IMR-90 (cell line): ENCODE measurements around the gene MLYCD. TPM values are rescaled to one million over a fixed set of nuclear protein-coding genes. Genes with fewer than 3 reads are reported as not detected.

ENCODE experiments used
- ATAC-seq: fragments of 200-7000 bp; cut with Tn5 transposase; 2 replicates; pipeline ENCODE4 v1.9.1; 2020; ENCODE audit warnings: low read depth, mild to moderate bottlenecking, moderate library complexity
- BruUV-seq: library from RNA; stranded (reverse); fragments of 400-500 nt; replicated peaks from 2 replicates; lab custom pipeline; 2021; lab: Mats Ljungman, UMichigan
- CTCF ChIA-PET: fragments of 300-600 bp; formaldehyde crosslinking; extraction: SDS; loops from one replicate; lab custom pipeline; 2021; ENCODE audit warnings: antibody characterized with exemption; lab: Yijun Ruan, JAX
- POLR2A ChIA-PET: fragments of 300-600 bp; sonication (Branson Sonifier 250); formaldehyde crosslinking; loops from one replicate; lab custom pipeline; 2022; ENCODE audit warnings: antibody characterized with exemption; ENCODE audit not compliant: unreplicated experiment; lab: Charles Lee
- DNase-seq: peaks from one replicate; pipeline ENCODE4 v3.0.0; 2013
- H2AFZ ChIP-seq: replicated peaks from 2 replicates; pipeline ENCODE3; 2013; ENCODE audit warnings: low read length, mild to moderate bottlenecking; ENCODE audit not compliant: poor library complexity
- H2AK5ac ChIP-seq: 2 replicates; pipeline ENCODE4 v1.6.1; 2013; ENCODE audit warnings: low read depth, low read length, inconsistent platforms
- H2AK9ac ChIP-seq: replicated peaks from 2 replicates; pipeline ENCODE3; 2013; ENCODE audit warnings: mild to moderate bottlenecking, low read depth, low read length, moderate library complexity; ENCODE audit not compliant: poor library complexity
- H2BK120ac ChIP-seq: 2 replicates; pipeline ENCODE4 v1.6.1; 2013; ENCODE audit warnings: low read depth, low read length, inconsistent platforms
- H2BK15ac ChIP-seq: 3 replicates; pipeline ENCODE4 v1.6.1; 2013; ENCODE audit warnings: low read depth, low read length, inconsistent platforms
- H2BK20ac ChIP-seq: 2 replicates; pipeline ENCODE4 v1.6.1; 2013; ENCODE audit warnings: low read depth, mild to moderate bottlenecking, inconsistent platforms, low read length, moderate library complexity
- H2BK5ac ChIP-seq: 2 replicates; pipeline ENCODE4 v1.6.1; 2013; ENCODE audit warnings: mild to moderate bottlenecking, low read depth, low read length, inconsistent platforms; ENCODE audit not compliant: poor library complexity, severe bottlenecking
- H3K14ac ChIP-seq: replicated peaks from 2 replicates; pipeline ENCODE4 v1.6.1; 2013; ENCODE audit warnings: low read depth, low read length, inconsistent platforms
- H3K18ac ChIP-seq: 2 replicates; pipeline ENCODE4 v1.6.1; 2013; ENCODE audit warnings: low read depth, low read length, control low read depth
- H3K23ac ChIP-seq: 2 replicates; pipeline ENCODE4 v1.6.1; 2013; ENCODE audit warnings: low read depth, low read length, inconsistent platforms
- H3K27ac ChIP-seq: 2 replicates; pipeline ENCODE4 v1.5.1; 2013; ENCODE audit warnings: mild to moderate bottlenecking, control low read depth, low read length; ENCODE audit not compliant: insufficient read depth
- H3K27me3 ChIP-seq: 2 replicates; pipeline ENCODE4 v1.6.1; 2013; ENCODE audit warnings: low read length; ENCODE audit not compliant: control insufficient read depth, insufficient read depth
- H3K36me3 ChIP-seq: 2 replicates; pipeline ENCODE4 v1.6.1; 2013; ENCODE audit warnings: low read length, mixed read lengths; ENCODE audit not compliant: control insufficient read depth, insufficient read depth
- H3K4ac ChIP-seq: 2 replicates; pipeline ENCODE4 v1.6.1; 2013; ENCODE audit warnings: low read depth, low read length, inconsistent platforms
- H3K4me1 ChIP-seq: 2 replicates; pipeline ENCODE4 v1.6.1; 2013; ENCODE audit warnings: low read length, mixed read lengths; ENCODE audit not compliant: control insufficient read depth, insufficient read depth
- H3K4me2 ChIP-seq: 2 replicates; pipeline ENCODE4 v1.6.1; 2013; ENCODE audit warnings: low read depth, mild to moderate bottlenecking, control low read depth, low read length, moderate library complexity
- H3K4me3 ChIP-seq: 2 replicates; pipeline ENCODE4 v1.5.1; 2013; ENCODE audit warnings: low read depth, mild to moderate bottlenecking, control low read depth, low read length, moderate library complexity; ENCODE audit not compliant: insufficient read depth
- H3K56ac ChIP-seq: 2 replicates; pipeline ENCODE4 v1.6.1; 2013; ENCODE audit warnings: low read length, inconsistent platforms; ENCODE audit not compliant: insufficient read depth; ENCODE audit errors: extremely low read depth
- H3K79me1 ChIP-seq, 2 experiments: 2 replicates each; pipeline ENCODE4 v1.6.1; 2013; ENCODE audit warnings: low read length in 2 of 2, inconsistent platforms in 1 of 2, low read depth in 1 of 2
- H3K9ac ChIP-seq: 2 replicates; pipeline ENCODE4 v1.6.1; 2013; ENCODE audit warnings: low read depth, low read length, control low read depth
- H3K9me1 ChIP-seq: 2 replicates; pipeline ENCODE4 v1.6.1; 2013; ENCODE audit warnings: low read length, inconsistent platforms; ENCODE audit not compliant: insufficient read depth
- H3K9me3 ChIP-seq: 2 replicates; pipeline ENCODE4 v1.6.1; 2013; ENCODE audit warnings: low read length; ENCODE audit not compliant: control insufficient read depth, insufficient read depth
- H4K20me1 ChIP-seq: 2 replicates; pipeline ENCODE4 v1.6.1; 2013; ENCODE audit warnings: low read length, inconsistent platforms; ENCODE audit not compliant: insufficient read depth
- H4K5ac ChIP-seq: 2 replicates; pipeline ENCODE4 v1.6.1; 2013; ENCODE audit warnings: mild to moderate bottlenecking, low read depth, low read length, control low read depth
- H4K8ac ChIP-seq, 2 experiments: 2 replicates each; pipeline ENCODE4 v1.6.1; 2013; ENCODE audit warnings: low read depth in 2 of 2, low read length in 2 of 2, control low read depth in 1 of 2, inconsistent platforms in 1 of 2
- H4K91ac ChIP-seq: 2 replicates; pipeline ENCODE4 v1.6.1; 2013; ENCODE audit warnings: low read depth, low read length, inconsistent platforms; ENCODE audit not compliant: insufficient read depth
- CHD1 ChIP-seq: IDR thresholded peaks from 2 replicates; pipeline ENCODE4 v1.6.1; 2012; ENCODE audit warnings: low read depth, low read length, improper control_type of control experiment
- FOS ChIP-seq: fragments of 150-350 bp; IDR thresholded peaks from 2 replicates; pipeline ENCODE4 v1.6.1; 2016; ENCODE audit warnings: low read depth, low read length
- MAFK ChIP-seq: IDR thresholded peaks from 2 replicates; pipeline ENCODE4 v1.6.1; 2012; ENCODE audit warnings: low read depth, low read length, improper control_type of control experiment
- MXI1 ChIP-seq: IDR thresholded peaks from 2 replicates; pipeline ENCODE4 v1.6.1; 2012; ENCODE audit warnings: low read depth, mild to moderate bottlenecking, low read length, moderate library complexity, borderline replicate concordance
- NFE2L2 ChIP-seq: fragments of 150-350 bp; IDR thresholded peaks from 2 replicates; pipeline ENCODE4 v1.6.1; 2016; ENCODE audit warnings: low read depth, mild to moderate bottlenecking, low read length
- RAD21 ChIP-seq: IDR thresholded peaks from 2 replicates; pipeline ENCODE4 v1.6.1; 2012; ENCODE audit warnings: low read length, improper control_type of control experiment
- SMC3 ChIP-seq: fragments of 150-350 bp; IDR thresholded peaks from 2 replicates; pipeline ENCODE4 v1.6.1; 2016; ENCODE audit warnings: low read depth, mild to moderate bottlenecking, antibody characterized with exemption, low read length, moderate library complexity
- USF2 ChIP-seq: fragments of 150-350 bp; IDR thresholded peaks from 2 replicates; pipeline ENCODE4 v1.6.1; 2017; ENCODE audit warnings: mild to moderate bottlenecking, antibody characterized with exemption, low read length, low read depth
- WGBS, 2 experiments: methylation state at CpG; one replicate each; pipeline versions ENCODE4 v1.1.5 to v1.1.7; 2013; ENCODE audit warnings: missing lambda C conversion rate in 2 of 2; ENCODE audit not compliant: insufficient read length in 1 of 2; ENCODE audit errors: extremely low coverage in 2 of 2; 5-methylcytosine and 5-hydroxymethylcytosine counted together
- dilution Hi-C: fragments of 300-500 bp; cut with HindIII; formaldehyde crosslinking; loops from one replicate; pipeline ENCODE4 v1.14.3; 2018; ENCODE audit warnings: low sequenced_read_pairs; ENCODE audit not compliant: unreplicated experiment
- in situ Hi-C: fragments of 300-500 bp; cut with MboI; formaldehyde crosslinking; loops from 3 replicates; pipeline ENCODE4 v1.14.3; 2019; ENCODE audit warnings: low sequenced_read_pairs, inconsistent platforms, mixed read lengths
- intact Hi-C: fragments of 100-400 bp; cut with micrococcal nuclease; formaldehyde crosslinking; loops from 2 replicates; pipeline ENCODE4 v1.10.0; 2022
- polyA plus RNA-seq, 3 experiments: library from polyadenylated mRNA; depleted of rRNA; stranded (reverse); fragments of >200 nt; gene quantifications; 2 replicates each; pipeline ENCODE4 v1.2.3, GENCODE V29; 2012; ENCODE audit warnings: low replicate concordance in 1 of 3
- total RNA-seq: library from RNA; depleted of rRNA; stranded (reverse); fragments of >200 nt; gene quantifications from 2 replicates; pipeline ENCODE4 v1.2.3, GENCODE V29; 2012
- TF ChIP-seq, protein P1 (sequence below): fragments of 150-350 bp; IDR thresholded peaks from 2 replicates; pipeline ENCODE4 v1.6.1; 2016; ENCODE audit warnings: low read depth, mild to moderate bottlenecking, low read length, moderate library complexity, borderline replicate concordance

The MLYCD gene
- total and polyA plus RNA-seq, 2 of the 4 experiments (the other 2 are of a cell fraction) = 1.9 to 2.7 TPM

DNA sequence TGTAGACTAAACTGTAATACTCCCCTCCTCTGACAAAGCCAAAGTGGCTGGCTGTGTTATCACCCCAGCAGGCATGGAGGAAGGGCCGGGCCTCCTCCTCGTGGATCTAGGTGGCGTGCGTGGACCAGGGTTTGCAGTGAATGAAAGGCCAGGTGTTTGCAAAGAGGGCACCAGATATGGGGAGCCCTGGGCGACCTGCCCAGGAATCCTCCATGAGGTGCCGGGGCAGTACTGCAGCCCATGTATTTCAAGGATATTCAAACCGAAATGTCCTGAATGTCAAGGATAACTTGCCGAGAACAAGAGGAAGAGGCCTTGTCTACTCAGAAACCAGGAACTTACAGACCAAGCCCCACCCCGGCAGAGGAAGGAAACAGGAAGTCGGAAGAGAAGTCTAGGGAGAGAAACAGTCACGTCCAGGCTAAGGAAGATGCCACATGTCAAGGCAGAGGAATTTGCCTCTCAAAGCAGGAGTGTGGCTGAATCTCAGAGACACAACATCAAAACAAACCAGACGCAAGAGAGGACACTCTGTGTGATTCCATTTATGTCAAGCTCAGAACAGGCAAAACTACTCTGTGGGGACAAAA is 40.4 kb downstream of the MLYCD start:
- ChIA-PET CTCF (no interaction called here), POLR2A (no interaction called here)
- peak overlapping the region; percentile 49 for H2AFZ ChIP-seq
- no peaks in the 10 kb centered on the region for H3K9me3 ChIP-seq
- no peak overlapping the region for H4K91ac ChIP-seq
- H3K27ac ChIP-seq = no peak overlapping the region
- 83% methylated on average over 4 of the region's 12 CpGs; no CpG with 5 or more reads in 1 of the 2 experiments for WGBS, 2 experiments
- no peak overlapping the region for H3K4ac ChIP-seq
- H2BK20ac ChIP-seq = no peak overlapping the region
- H3K36me3 ChIP-seq = no peaks in the 10 kb centered on the region
- no TSS peak for BruUV-seq
- H3K79me1 ChIP-seq = no peaks in the 10 kb centered on the region
- TF ChIP-seq MXI1 = no peak
- no peak for TF ChIP-seq NFE2L2
- TF ChIP-seq CHD1 = no peak
- TF ChIP-seq SMC3 = no peak
- TF ChIP-seq, protein P1, sequence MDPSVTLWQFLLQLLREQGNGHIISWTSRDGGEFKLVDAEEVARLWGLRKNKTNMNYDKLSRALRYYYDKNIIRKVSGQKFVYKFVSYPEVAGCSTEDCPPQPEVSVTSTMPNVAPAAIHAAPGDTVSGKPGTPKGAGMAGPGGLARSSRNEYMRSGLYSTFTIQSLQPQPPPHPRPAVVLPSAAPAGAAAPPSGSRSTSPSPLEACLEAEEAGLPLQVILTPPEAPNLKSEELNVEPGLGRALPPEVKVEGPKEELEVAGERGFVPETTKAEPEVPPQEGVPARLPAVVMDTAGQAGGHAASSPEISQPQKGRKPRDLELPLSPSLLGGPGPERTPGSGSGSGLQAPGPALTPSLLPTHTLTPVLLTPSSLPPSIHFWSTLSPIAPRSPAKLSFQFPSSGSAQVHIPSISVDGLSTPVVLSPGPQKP = no peak
- TF ChIP-seq USF2 = no peak
- TF ChIP-seq RAD21 = no peak
- TF ChIP-seq FOS = no peak
- no peak for TF ChIP-seq MAFK
- DNase-seq (no peak), ATAC-seq (no peak)
- H3K27me3 ChIP-seq = no peaks in the 10 kb centered on the region; the same call in 1 of the 2 replicates
- no peak overlapping the region for H3K4me3 ChIP-seq
- H3K4me1 ChIP-seq = no peaks in the 10 kb centered on the region
- in situ Hi-C loops = no loop called here
- H2BK5ac ChIP-seq = no peak overlapping the region
- no peak overlapping the region for H3K14ac ChIP-seq
- H2AK5ac ChIP-seq = no peak overlapping the region
- H3K9me1 ChIP-seq = no peaks in the 10 kb centered on the region; the same call in 1 of the 2 replicates
- intact Hi-C loops = no loop called here
- no peak overlapping the region for H2BK15ac ChIP-seq
- H4K8ac ChIP-seq = no peak overlapping the region
- H2BK120ac ChIP-seq = no peak overlapping the region
- no peak overlapping the region for H3K4me2 ChIP-seq
- H3K56ac ChIP-seq = no peak overlapping the region
- no peak overlapping the region for H2AK9ac ChIP-seq
- H3K9ac ChIP-seq = no peak overlapping the region
- dilution Hi-C loops = no loop called here
- no peak overlapping the region for H3K18ac ChIP-seq
- H4K5ac ChIP-seq = no peak overlapping the region
- no peak overlapping the region for H3K23ac ChIP-seq
- no peaks in the 10 kb centered on the region for H4K20me1 ChIP-seq
